ENCODE measurements around the gene ZNF445. TPM values are rescaled to one million over a fixed set of nuclear protein-coding genes. Genes with fewer than 3 reads are reported as not detected.
"Not testable (repeated sequence)": the region's sequence is repeated elsewhere in the genome, so short reads cannot be mapped to it uniquely, and the experiment has no call there.

The ZNF445 gene
- 16.7 TPM for total RNA-seq
- long read RNA-seq, full-length matches to known transcripts = 3 of 11 reads
- long read RNA-seq, partial matches to known transcripts = 1 of 11 reads
- long read RNA-seq, other reads (novel, unspliced or antisense) = 7 of 11 reads

- intact Hi-C loops (cut with DNase I) = loop anchor here (2.0 kb wide), 1 partner anchor 33 kb away; no protein-coding TSS in a partner anchor
- DNase-seq (ENCODE audit: low spot score) = peak; percentile 94
Observed at GRCh38 chr3:44477312-44478030, at the start of gene ZNF445. TSS of gene ZNF445 (minus strand) at chr3:44477670. CDS start at chr3:44455549, 22,121 bp downstream.

DNA sequence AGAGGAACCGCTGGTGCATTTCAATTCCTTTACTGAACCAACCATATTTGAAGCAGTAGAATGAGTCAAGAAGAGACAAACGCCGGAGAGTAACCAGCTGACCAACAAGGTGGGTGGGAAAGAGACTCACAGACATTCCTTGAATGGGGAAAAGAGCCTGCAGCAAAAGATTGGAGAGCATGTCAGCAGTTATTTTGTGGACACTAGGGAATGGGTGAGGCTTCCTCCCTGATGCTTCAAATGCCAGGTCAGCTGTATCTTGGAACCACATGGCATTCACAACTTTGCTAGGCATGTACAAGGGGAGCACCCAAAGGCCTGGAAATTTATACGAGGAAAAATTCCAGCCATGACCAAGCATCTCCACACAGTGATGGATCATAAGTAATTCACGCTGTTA lies 47.6 kb upstream of the ZNF445 start:
- no peak for DNase-seq (ENCODE audit: low spot score)
- intact Hi-C loops (cut with DNase I) = no loop called here

GRCh38 chr3:44522494-44522933 lies 45.0 kb upstream of the ZNF445 start:
- no peak for DNase-seq (ENCODE audit: low spot score)
- intact Hi-C loops (cut with DNase I) = no loop called here

DNA sequence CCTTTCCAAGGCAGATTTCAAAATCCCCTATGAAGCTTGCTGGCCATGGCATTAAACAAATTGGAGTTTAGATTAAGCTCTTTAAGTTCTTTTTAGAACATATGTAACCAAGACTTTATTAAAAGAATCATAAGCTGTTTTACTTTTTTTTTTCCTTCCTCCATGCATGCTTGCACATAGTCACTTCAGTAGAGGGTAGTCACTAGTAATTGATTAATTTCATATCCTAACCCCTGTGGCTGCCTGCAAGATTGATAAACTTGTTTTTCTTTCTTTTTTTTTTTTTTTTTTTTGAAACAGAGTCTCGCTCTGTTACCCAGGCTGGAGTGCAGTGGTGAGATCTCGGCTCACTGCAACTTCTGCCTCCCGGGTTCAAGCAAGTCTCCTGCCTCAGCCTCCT lies 44.3 kb upstream of the ZNF445 start:
- DNase-seq (ENCODE audit: low spot score) = no peak
- intact Hi-C loops (cut with DNase I) = no loop called here

DNA sequence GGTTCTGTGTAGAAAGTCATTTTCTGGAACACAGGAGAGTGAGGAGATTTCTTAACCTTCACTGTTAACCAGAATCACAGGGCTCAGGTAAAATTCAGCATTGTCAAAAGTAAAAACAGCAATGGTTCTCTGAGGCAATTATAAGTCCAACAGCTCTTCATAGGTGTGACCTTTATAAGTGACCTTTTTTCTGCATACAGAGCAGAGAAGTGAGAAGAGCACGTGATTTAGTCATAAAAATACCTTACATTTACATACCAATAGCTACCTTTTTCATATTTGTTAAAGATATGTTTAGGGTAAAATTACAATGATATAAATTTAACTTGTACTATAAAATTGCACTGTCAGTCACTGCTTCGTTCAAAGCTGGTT lies 41.3 kb upstream of the ZNF445 start:
- DNase-seq (ENCODE audit: low spot score) = no peak
- intact Hi-C loops (cut with DNase I) = no loop called here

DNA sequence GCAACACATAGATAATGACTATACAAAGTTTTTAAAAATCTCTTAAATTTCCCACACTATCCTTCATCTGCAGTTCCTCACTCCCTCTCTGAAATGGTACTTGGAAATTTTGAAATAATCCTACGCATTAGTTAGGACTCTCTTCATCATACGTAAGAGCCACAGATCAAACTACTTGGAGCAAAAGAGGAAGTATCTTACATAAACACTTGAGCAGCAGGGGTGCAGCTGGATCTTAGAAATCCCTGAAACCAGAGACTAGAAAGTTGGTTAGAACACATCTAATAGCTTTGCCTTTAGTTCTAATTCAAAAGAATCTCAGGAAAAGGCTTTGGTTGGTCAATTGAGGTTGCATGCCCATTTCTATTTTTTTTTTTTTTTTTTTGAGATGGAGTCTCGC lies 38.8 kb upstream of the ZNF445 start:
- intact Hi-C loops (cut with DNase I) = no loop called here
- no peak for DNase-seq (ENCODE audit: low spot score)

DNA sequence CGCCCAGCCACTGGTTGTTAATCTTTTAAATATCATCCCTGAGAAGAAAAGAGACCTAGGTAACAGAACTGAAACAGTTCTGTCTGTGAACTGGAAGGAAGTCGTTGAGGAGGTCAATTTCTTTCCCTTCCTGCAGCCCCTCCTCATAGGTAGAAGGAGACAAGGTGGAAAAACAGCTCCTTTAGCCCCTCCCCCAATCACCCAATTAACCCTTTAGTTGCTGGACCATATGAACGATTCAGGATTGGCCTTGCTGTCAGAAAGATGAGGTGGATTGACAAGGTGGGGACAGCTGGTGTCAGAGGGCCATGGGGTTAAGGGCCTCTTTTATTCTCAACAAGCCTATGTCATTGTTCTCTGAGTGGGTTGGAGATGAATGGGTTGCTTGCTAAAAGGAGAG lies 36.0 kb upstream of the ZNF445 start:
- intact Hi-C loops (cut with DNase I) = loop anchor here (5.0 kb wide), 1 partner anchor 176 kb away; the partner anchor contains the start of gene TCAIM
- DNase-seq (ENCODE audit: low spot score) = no peak

- intact Hi-C loops (cut with DNase I) = loop anchor here (2.0 to 5.0 kb wide), 3 partner anchors 34 to 188 kb away; partner anchors contain the start of genes TCAIM and ZNF445
- no peak for DNase-seq (ENCODE audit: low spot score)
Observed at GRCh38 chr3:44511238-44511566, 33.7 kb upstream of the ZNF445 start.

GRCh38 chr3:44510000-44510368 lies 32.5 kb upstream of the ZNF445 start:
- no peak for DNase-seq (ENCODE audit: low spot score)
- intact Hi-C loops (cut with DNase I) = loop anchor here (2.0 to 5.0 kb wide), 3 partner anchors 33 to 187 kb away; partner anchors contain the start of genes TCAIM and ZNF445

DNA sequence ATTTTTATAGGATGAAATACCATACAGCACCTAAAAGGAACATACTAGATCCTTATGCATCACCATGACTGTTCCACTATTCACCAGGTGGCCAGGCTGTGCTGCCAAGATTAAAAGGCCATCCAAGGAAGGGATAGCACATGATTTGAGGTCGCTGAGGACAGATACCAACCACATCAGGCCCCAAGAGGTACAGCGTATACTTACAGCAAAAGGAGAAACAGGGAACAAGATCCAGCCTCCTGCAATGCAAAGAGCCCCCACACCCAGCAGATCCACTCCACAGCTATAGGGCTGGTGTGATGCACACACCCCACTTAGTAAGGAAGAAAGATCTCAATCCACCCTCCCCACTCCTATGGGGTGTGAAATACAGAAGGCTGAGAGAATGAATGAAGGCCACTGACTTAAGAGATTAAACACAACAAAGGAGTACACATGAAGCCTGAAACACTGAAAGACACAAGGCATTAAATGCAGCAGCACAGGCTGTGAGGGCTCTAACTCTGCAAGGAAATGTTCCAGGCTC lies 32.0 kb upstream of the ZNF445 start:
- DNase-seq (ENCODE audit: low spot score) = no peak
- intact Hi-C loops (cut with DNase I) = no loop called here

GRCh38 chr3:44506961-44507360 lies 29.5 kb upstream of the ZNF445 start:
- no peak for DNase-seq (ENCODE audit: low spot score)
- intact Hi-C loops (cut with DNase I) = no loop called here

GRCh38 chr3:44506556-44506955 lies 29.1 kb upstream of the ZNF445 start:
- intact Hi-C loops (cut with DNase I) = no loop called here
- no peak for DNase-seq (ENCODE audit: low spot score)

GRCh38 chr3:44504566-44504965 lies 27.1 kb upstream of the ZNF445 start:
- no peak for DNase-seq (ENCODE audit: low spot score)
- intact Hi-C loops (cut with DNase I) = no loop called here

GRCh38 chr3:44503178-44503577 lies 25.7 kb upstream of the ZNF445 start:
- intact Hi-C loops (cut with DNase I); DNase-seq (ENCODE audit: low spot score): not testable (repeated sequence)

- DNase-seq (ENCODE audit: low spot score) = no peak
- intact Hi-C loops (cut with DNase I) = no loop called here
Observed at GRCh38 chr3:44501971-44502370, 24.5 kb upstream of the ZNF445 start.

DNA sequence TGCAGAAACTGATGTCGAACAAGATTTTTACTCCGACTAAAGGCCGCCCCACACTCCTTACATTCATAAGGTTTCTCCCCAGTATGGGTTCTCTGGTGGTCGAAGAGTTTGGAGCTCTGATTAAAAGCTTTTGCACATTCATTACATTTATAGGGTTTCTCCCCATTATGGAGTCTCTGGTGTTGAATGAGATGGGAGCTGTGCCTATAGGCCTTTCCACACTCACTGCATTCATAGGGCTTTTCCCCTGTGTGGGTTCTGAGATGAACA lies 22.4 kb upstream of the ZNF445 start:
- not testable (repeated sequence) for DNase-seq (ENCODE audit: low spot score)

GRCh38 chr3:44499149-44499898 lies 21.9 kb upstream of the ZNF445 start:
- no peak for DNase-seq (ENCODE audit: low spot score)
- intact Hi-C loops (cut with DNase I) = no loop called here

More for the DNA sequence above, 22.4 kb upstream of the ZNF445 start:
- intact Hi-C loops (cut with DNase I) = not testable (repeated sequence)

- no peak for DNase-seq (ENCODE audit: low spot score)
Observed at GRCh38 chr3:44495636-44496415, 18.4 kb upstream of the ZNF445 start.

DNA sequence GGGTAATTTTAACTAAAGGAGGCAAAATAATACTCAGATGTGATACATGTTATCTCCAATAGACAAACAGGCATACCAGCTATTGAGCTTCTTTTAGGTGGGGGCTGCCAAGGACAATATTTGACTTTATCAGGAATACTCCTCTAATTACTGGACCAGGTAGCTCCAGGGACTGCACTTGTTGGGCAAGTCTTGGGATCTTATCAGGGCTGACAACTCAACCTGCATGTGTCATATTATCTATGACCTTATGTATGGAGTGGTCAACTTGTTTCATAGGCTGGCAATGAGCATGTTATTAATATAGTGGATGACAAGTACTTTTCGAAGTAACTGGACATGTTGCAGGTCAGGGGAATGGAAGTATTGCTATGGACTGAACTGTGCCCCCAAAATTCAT lies 15.0 kb upstream of the ZNF445 start:
- no peak for DNase-seq (ENCODE audit: low spot score)
- intact Hi-C loops (cut with DNase I) = no loop called here

More at GRCh38 chr3:44495636-44496415, 18.4 kb upstream of the ZNF445 start:
- intact Hi-C loops (cut with DNase I) = no loop called here

DNA sequence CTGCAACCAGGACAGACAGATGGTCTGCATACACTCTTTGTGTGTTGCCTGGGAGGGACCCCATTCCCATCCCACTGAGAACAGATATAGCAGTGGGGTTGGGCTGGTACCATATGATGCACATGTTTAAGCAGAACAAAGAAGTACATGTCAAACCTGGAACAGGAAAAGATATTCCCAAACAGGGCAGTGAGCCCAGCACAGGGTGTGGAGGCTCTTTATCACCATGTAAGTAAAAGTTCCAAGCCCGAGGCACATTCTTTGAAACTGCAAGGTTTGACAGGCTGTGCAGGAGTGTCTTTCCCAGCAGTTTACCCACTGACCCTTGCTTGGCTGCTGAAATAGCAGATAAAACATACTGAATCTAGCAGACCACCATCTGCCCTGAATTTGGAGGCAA lies 5.3 kb upstream of the ZNF445 start:
- no peak for DNase-seq (ENCODE audit: low spot score)
- intact Hi-C loops (cut with DNase I) = no loop called here

Data from cardiac septum (tissue), 1 donor.